OCI-LY3 (cell line): ENCODE data around the gene ACTN3.

Experiments used
- CTCF ChIP-seq: fragments of 200-600, 300-600 bp; sonication (generic); IDR thresholded peaks from 2 replicates; pipeline ENCODE4 v1.5.1; 2014; ENCODE audit warnings: antibody characterized with exemption, low read length, low read depth
- EZH2phosphoT487 ChIP-seq: fragments of 200-600 bp; shearing (Covaris generic); IDR thresholded peaks from 2 replicates; pipeline ENCODE4 v1.6.1; 2018; ENCODE audit warnings: antibody characterized with exemption, mixed run types, low read depth

DNA sequence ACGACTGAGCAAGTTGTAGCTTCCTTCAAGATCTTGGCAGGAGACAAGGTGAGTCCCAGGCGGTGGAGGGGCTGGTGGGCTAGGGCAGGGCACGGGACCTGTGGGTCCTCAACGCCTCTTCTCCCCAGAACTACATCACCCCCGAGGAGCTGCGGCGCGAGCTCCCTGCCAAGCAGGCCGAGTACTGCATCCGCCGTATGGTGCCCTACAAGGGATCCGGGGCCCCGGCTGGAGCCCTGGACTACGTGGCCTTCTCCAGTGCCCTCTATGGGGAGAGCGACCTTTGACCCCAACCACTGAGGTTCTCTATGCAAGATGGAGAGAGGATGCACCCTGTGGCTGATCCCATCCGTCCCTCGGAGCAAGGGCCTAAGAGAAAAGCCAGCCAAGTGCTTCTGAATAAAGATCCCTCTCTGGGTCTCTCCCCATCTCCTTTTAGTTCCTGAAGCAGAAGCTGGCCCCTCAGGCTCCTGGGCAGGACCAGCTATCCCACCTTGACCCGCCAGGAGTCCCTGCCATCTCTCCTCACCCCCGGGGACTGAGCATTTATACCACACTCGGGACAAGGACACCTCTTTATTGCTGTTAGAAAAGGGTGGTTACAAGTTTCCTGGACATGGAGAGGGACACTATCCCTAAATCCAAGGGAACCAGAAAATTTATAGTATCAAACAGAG is 16.3 kb downstream of the ACTN3 start:
- TF ChIP-seq CTCF (no peak), EZH2phosphoT487 (no peak)
